Thyroid gland (tissue), 4 donors: ENCODE data around the gene DLGAP4. TPM values are rescaled to one million over a fixed set of nuclear protein-coding genes. Genes with fewer than 3 reads are reported as not detected.

Source experiments
- DNase-seq, 2 donors: peaks; one replicate each; pipeline ENCODE4 v3.0.0-alpha.2; 2019
- H3K27ac ChIP-seq, 3 donors: fragments of 200-600 bp; sonication (generic); 1 replicate in 2 of 3; 2 replicates in 1 of 3; pipeline ENCODE4 v1.5.1; 2016 to 2019; ENCODE audit warnings: mild to moderate bottlenecking in 1 of 3, moderate library complexity in 1 of 3
- H3K27me3 ChIP-seq: fragments of 200-600 bp; sonication (generic); one replicate; pipeline ENCODE4 v1.5.1; 2019
- H3K36me3 ChIP-seq, 2 donors: fragments of 200-600 bp; sonication (generic); one replicate each; pipeline ENCODE4 v1.5.1; 2016 to 2019
- H3K4me1 ChIP-seq, 2 donors: fragments of 200-600 bp; sonication (generic); one replicate each; pipeline ENCODE4 v1.5.1; 2017 to 2019
- H3K4me3 ChIP-seq, 3 donors: fragments of 200-600 bp; sonication (generic); replicated peaks in 1 of 3; 1 replicate in 2 of 3; 2 replicates in 1 of 3; pipeline ENCODE4 v1.5.1; 2016; ENCODE audit warnings: mild to moderate bottlenecking in 1 of 3
- H3K9me3 ChIP-seq: fragments of 200-600 bp; sonication (generic); one replicate; pipeline ENCODE4 v1.5.1; 2017
- CTCF ChIP-seq, 6 experiments: fragments of 200-600 bp in 3 of 6; fragments of 450-650 bp in 3 of 6; sonication (generic) in 3 of 6; IDR thresholded peaks; one replicate each; pipeline ENCODE4 v1.5.1; 2016 to 2019; ENCODE audit warnings: antibody characterized with exemption in 6 of 6, mild to moderate bottlenecking in 2 of 6, inconsistent platforms in 1 of 6, moderate library complexity in 1 of 6
- POLR2A ChIP-seq, 2 donors: fragments of 450-650 bp; IDR thresholded peaks; one replicate each; pipeline ENCODE4 v1.6.1; 2017; ENCODE audit warnings: antibody characterized with exemption in 2 of 2, mild to moderate bottlenecking in 2 of 2, moderate library complexity in 1 of 2
- WGBS, 2 donors: methylation state at CpG; one replicate each; pipeline ENCODE4 v1.1.5; 2017; 5-methylcytosine and 5-hydroxymethylcytosine counted together
- intact Hi-C: fragments of 100-400 bp; cut with DNase I; formaldehyde crosslinking; loops from one replicate; pipeline ENCODE4 v1.15.1; 2023
- total RNA-seq, 4 donors: library from RNA; depleted of rRNA; stranded (reverse); fragments of >200 nt; gene quantifications; one replicate each; pipeline ENCODE4 v1.2.3, GENCODE V29; 2016

DLGAP4 gene
- total RNA-seq, 4 donors from 2014 or later, result 29.3 to 52.4 (median 41.5) TPM

GRCh38 chr20:36304786-36305495 is 1.2 kb upstream of the DLGAP4 start:
- no peaks in the 10 kb centered on the region for H3K9me3 ChIP-seq
- no peak overlapping the region for H3K4me3 ChIP-seq
- peaks cover 8 to 12% of the 10 kb centered on the region in 2 donors for H3K4me1 ChIP-seq
- no peaks in the 10 kb centered on the region for H3K36me3 ChIP-seq
- no peak for DNase-seq
- H3K27me3 ChIP-seq, result peaks cover 25% of the 10 kb centered on the region
- H3K27ac ChIP-seq, result no peak overlapping the region
- TF ChIP-seq POLR2A (IDR thresholded peaks at IDR 0.05) (no peak), CTCF (IDR thresholded peaks at IDR 0.05) (no peak)
- intact Hi-C loops, result no loop called here
- WGBS, 2 donors, result 32 to 37% methylated on average over 10 of the region's 10 CpGs

- intact Hi-C loops, result no loop called here
- peaks cover 8 to 12% of the 10 kb centered on the region in 2 donors for H3K4me1 ChIP-seq
- peaks cover 25% of the 10 kb centered on the region for H3K27me3 ChIP-seq
- peak overlapping the region in 1 of 3 donors; percentile 19 for H3K4me3 ChIP-seq
- 3 to 6% methylated on average over 10 to 34 of the region's 70 CpGs for WGBS, 2 donors
- H3K9me3 ChIP-seq, result no peaks in the 10 kb centered on the region
- H3K27ac ChIP-seq, result no peak overlapping the region
- TF ChIP-seq POLR2A (IDR thresholded peaks at IDR 0.05) (no peak), CTCF (IDR thresholded peaks at IDR 0.05) (no peak)
- H3K36me3 ChIP-seq, result no peaks in the 10 kb centered on the region
- no peak for DNase-seq
Measured at GRCh38 chr20:36306553-36307411, 643 bp downstream of the DLGAP4 start.

- intact Hi-C loops, result no loop called here
- Histone ChIP-seq H3K4me1 (peaks cover 8 to 12% of the 10 kb centered on the region in 2 donors), H3K4me3 (no peak overlapping the region), H3K9me3 (no peaks in the 10 kb centered on the region), H3K36me3 (no peaks in the 10 kb centered on the region), H3K27me3 (peaks cover 25% of the 10 kb centered on the region), H3K27ac (no peak overlapping the region)
- 24 to 31% methylated on average over 9 to 13 of the region's 21 CpGs for WGBS, 2 donors
- DNase-seq, result no peak
- no peak for TF ChIP-seq CTCF (IDR thresholded peaks at IDR 0.05)
- TF ChIP-seq POLR2A (IDR thresholded peaks at IDR 0.05), result no peak
Measured at GRCh38 chr20:36307412-36308325, 1.5 kb downstream of the DLGAP4 start.

GRCh38 chr20:36308353-36308752 is 2.2 kb downstream of the DLGAP4 start:
- TF ChIP-seq CTCF (IDR thresholded peaks at IDR 0.05) (no peak), POLR2A (IDR thresholded peaks at IDR 0.05) (no peak)
- DNase-seq, result no peak
- Histone ChIP-seq H3K4me1 (peaks cover 8 to 12% of the 10 kb centered on the region in 2 donors), H3K9me3 (no peaks in the 10 kb centered on the region), H3K36me3 (no peaks in the 10 kb centered on the region), H3K4me3 (no peak overlapping the region), H3K27me3 (peaks cover 25% of the 10 kb centered on the region), H3K27ac (no peak overlapping the region)
- WGBS, 2 donors, result 86 to 91% methylated on average over 12 of the region's 12 CpGs
- intact Hi-C loops, result no loop called here
